GM18511 (cell line): ENCODE results near the gene LOX.
"Not testable (repeated sequence)": the region's sequence is repeated elsewhere in the genome, so short reads cannot be mapped to it uniquely, and the experiment has no call there.

Source experiments
- ATAC-seq: cut with Tn5 transposase; IDR thresholded peaks from one replicate; pipeline ENCODE4 v1.9.1; 2021; ENCODE audit warnings: mild to moderate bottlenecking, moderate library complexity; ENCODE audit not compliant: unreplicated experiment

Gene LOX

GRCh38 chr5:122099060-122099790, 21.2 kb upstream of the LOX start:
- ATAC-seq: no peak

GRCh38 chr5:122097391-122097790, 19.3 kb upstream of the LOX start:
- no peak for ATAC-seq

GRCh38 chr5:122095158-122095557, 17.1 kb upstream of the LOX start:
- no peak for ATAC-seq

- ATAC-seq: not testable (repeated sequence)
Observed at GRCh38 chr5:122094251-122094650, 16.2 kb upstream of the LOX start.

GRCh38 chr5:122093415-122094180, 15.5 kb upstream of the LOX start:
- ATAC-seq: no peak

GRCh38 chr5:122091936-122092600, 14.0 kb upstream of the LOX start:
- no peak for ATAC-seq

- no peak for ATAC-seq
Observed at GRCh38 chr5:122089096-122090013, 11.3 kb upstream of the LOX start.

GRCh38 chr5:122085041-122085440, 7.0 kb upstream of the LOX start:
- ATAC-seq: no peak

GRCh38 chr5:122083535-122083934, 5.5 kb upstream of the LOX start:
- ATAC-seq: no peak

- no peak for ATAC-seq
Observed at GRCh38 chr5:122081541-122081940, 3.5 kb upstream of the LOX start.

- peak; percentile 26 for ATAC-seq
Observed at GRCh38 chr5:122077366-122078115, 518 bp downstream of the LOX start.

GRCh38 chr5:122076669-122077365, 1.2 kb downstream of the LOX start:
- peak; percentile 72 for ATAC-seq

- ATAC-seq: no peak
Observed at GRCh38 chr5:122076050-122076461, 2.0 kb downstream of the LOX start.

GRCh38 chr5:122073864-122074263, 4.2 kb downstream of the LOX start:
- no peak for ATAC-seq

- ATAC-seq: no peak
Observed at GRCh38 chr5:122073018-122073417, 5.0 kb downstream of the LOX start.

GRCh38 chr5:122067390-122067789, 10.7 kb downstream of the LOX start:
- no peak for ATAC-seq

GRCh38 chr5:122064992-122065391, 13.1 kb downstream of the LOX start:
- no peak for ATAC-seq

GRCh38 chr5:122063836-122064235, 14.2 kb downstream of the LOX start:
- no peak for ATAC-seq

- no peak for ATAC-seq
Observed at GRCh38 chr5:122062205-122062604, 15.9 kb downstream of the LOX start.
